Measurements from ENCODE around the gene CITED1. TPM values are rescaled to one million over a fixed set of nuclear protein-coding genes. Genes with fewer than 3 reads are reported as not detected.

Gene CITED1
- total RNA-seq, 2 donors from 2014 or later: not detected

DNA sequence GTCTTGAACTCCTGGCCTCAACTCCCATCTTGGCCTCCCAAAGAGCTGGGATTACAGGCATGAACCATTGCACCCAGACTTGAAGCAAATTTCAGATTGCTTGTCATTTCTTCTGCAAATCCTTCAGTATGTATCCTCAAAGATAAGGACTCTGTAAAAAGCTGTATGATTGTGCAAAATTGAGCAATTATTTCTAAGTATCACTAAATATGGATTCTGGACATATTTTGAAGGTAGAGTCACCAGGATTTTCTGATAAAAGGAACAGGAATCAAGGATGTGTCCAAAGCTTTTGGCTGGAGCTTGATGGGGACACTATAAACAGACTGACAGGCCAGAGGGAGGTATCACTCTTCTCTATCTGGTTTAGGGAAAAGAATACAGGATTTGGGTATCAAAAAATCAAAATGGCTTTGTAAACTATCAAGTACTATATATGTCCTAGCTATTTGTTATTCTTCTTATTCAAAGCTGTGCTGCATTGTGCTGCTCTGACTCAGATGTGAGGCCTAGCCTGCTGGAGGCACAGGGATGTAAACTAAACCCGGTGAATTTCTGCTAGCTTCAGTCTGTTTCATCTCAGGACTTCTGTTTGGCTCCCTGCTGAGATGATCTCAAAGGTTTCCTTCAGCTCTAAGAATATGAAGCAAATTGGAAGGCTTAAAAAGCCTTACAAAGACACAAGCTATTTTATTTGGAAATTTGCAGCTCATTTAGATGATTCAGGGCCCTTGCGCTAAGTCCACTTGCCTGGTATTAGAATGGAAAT, 36.9 kb downstream of the CITED1 start:
- H3K27ac ChIP-seq: no peak overlapping the region
- H3K27me3 ChIP-seq: no peaks in the 10 kb centered on the region
- peaks cover 4% of the 10 kb centered on the region for H3K36me3 ChIP-seq
- no peak overlapping the region for H3K4me3 ChIP-seq
- no peak for TF ChIP-seq CTCF (IDR thresholded peaks at IDR 0.05)
- no peaks in the 10 kb centered on the region for H3K4me1 ChIP-seq
- H3K9ac ChIP-seq (ENCODE audit: low read depth in 2 of 2, low read length in 2 of 2): no peak overlapping the region
- no peaks in the 10 kb centered on the region for H3K9me3 ChIP-seq
- DNase-seq: no peak
- intact Hi-C loops (cut with DNase I): no loop called here

GRCh38 chrX:72265263-72265662, 40.5 kb downstream of the CITED1 start:
- intact Hi-C loops (cut with DNase I): no loop called here
- no peak for TF ChIP-seq CTCF (IDR thresholded peaks at IDR 0.05)

GRCh38 chrX:72262077-72262476, 43.6 kb downstream of the CITED1 start:
- no peak for TF ChIP-seq CTCF (IDR thresholded peaks at IDR 0.05)
- intact Hi-C loops (cut with DNase I): no loop called here
- Histone ChIP-seq H3K9me3 (no peaks in the 10 kb centered on the region), H3K4me3 (no peak overlapping the region), H3K36me3 (no peaks in the 10 kb centered on the region), H3K4me1 (no peaks in the 10 kb centered on the region), H3K27me3 (no peaks in the 10 kb centered on the region), H3K9ac (ENCODE audit: low read depth in 2 of 2, low read length in 2 of 2) (no peak overlapping the region), H3K27ac (no peak overlapping the region)
- DNase-seq: no peak

More at GRCh38 chrX:72265263-72265662, 40.5 kb downstream of the CITED1 start:
- no peak overlapping the region for H3K9ac ChIP-seq (ENCODE audit: low read depth in 2 of 2, low read length in 2 of 2)
- no peak overlapping the region for H3K27ac ChIP-seq
- H3K36me3 ChIP-seq: no peaks in the 10 kb centered on the region
- no peaks in the 10 kb centered on the region for H3K27me3 ChIP-seq
- no peaks in the 10 kb centered on the region for H3K4me1 ChIP-seq
- no peak for DNase-seq
- H3K9me3 ChIP-seq: no peaks in the 10 kb centered on the region
- no peak overlapping the region for H3K4me3 ChIP-seq

GRCh38 chrX:72260448-72260847, 45.3 kb downstream of the CITED1 start:
- H3K27ac ChIP-seq: no peak overlapping the region
- no peak overlapping the region for H3K4me3 ChIP-seq
- H3K9me3 ChIP-seq: no peaks in the 10 kb centered on the region
- no peaks in the 10 kb centered on the region for H3K4me1 ChIP-seq
- no peaks in the 10 kb centered on the region for H3K36me3 ChIP-seq
- H3K27me3 ChIP-seq: peaks cover 3% of the 10 kb centered on the region
- no peak overlapping the region for H3K9ac ChIP-seq (ENCODE audit: low read depth in 2 of 2, low read length in 2 of 2)
- DNase-seq: no peak
- intact Hi-C loops (cut with DNase I): no loop called here
- no peak for TF ChIP-seq CTCF (IDR thresholded peaks at IDR 0.05)

DNA sequence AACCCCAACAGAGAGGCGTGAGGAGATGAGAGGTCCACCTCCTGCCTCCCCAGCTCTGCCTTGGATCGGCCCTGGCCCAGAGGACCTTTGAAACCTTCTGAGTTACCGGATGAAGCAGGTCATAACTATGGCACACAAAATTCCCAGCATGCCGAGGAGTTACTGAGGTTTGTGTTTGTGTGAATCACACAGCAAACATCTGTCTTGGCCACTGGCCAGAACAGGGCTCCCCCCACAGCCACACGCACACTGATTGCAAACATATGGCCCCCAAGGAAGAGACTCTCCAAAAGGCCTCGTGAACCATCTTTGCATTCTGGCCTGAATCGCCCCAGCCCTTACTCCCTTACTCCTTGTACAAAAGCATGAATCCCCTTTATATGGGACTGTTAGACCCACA, 47.5 kb downstream of the CITED1 start:
- H3K27me3 ChIP-seq: peaks cover 10% of the 10 kb centered on the region
- TF ChIP-seq CTCF (IDR thresholded peaks at IDR 0.05): no peak
- H3K36me3 ChIP-seq: no peaks in the 10 kb centered on the region
- H3K4me1 ChIP-seq: no peaks in the 10 kb centered on the region
- DNase-seq: no peak
- H3K27ac ChIP-seq: no peak overlapping the region
- H3K9me3 ChIP-seq: no peaks in the 10 kb centered on the region
- intact Hi-C loops (cut with DNase I): no loop called here
- no peak overlapping the region for H3K4me3 ChIP-seq
- no peak overlapping the region for H3K9ac ChIP-seq (ENCODE audit: low read depth in 2 of 2, low read length in 2 of 2)

Measured in colonic mucosa (tissue), 4 donors.